ENCODE results near the gene MAST4.

Gene MAST4

GRCh38 chr5:66742896-66743247, 146.7 kb downstream of the MAST4 start:
- Histone ChIP-seq H3K9me2 (replicated peaks; ENCODE audit: insufficient read depth, low read length) (no peaks in the 10 kb centered on the region), H3K27ac (ENCODE audit: low read length) (no peak overlapping the region), H3K9me3 (replicated peaks; ENCODE audit: insufficient read depth, low read length) (no peaks in the 10 kb centered on the region), H3F3A (ENCODE audit: insufficient read depth, low read length) (no peaks in the 10 kb centered on the region), H3K9ac (ENCODE audit: low read length) (no peak overlapping the region), H3K36me3 (replicated peaks; ENCODE audit: insufficient read depth, low read length) (no peaks in the 10 kb centered on the region), H2AFZ (ENCODE audit: low read length) (no peak overlapping the region), H4K20me1 (ENCODE audit: insufficient read depth, low read length) (no peaks in the 10 kb centered on the region), H3K4me3 (ENCODE audit: low read length) (no peak overlapping the region), H3K4me2 (ENCODE audit: low read depth, low read length) (no peak overlapping the region), H3K79me2 (ENCODE audit: low read length) (no peaks in the 10 kb centered on the region), H3K27me3 (replicated peaks; ENCODE audit: insufficient read depth, low read length) (no peaks in the 10 kb centered on the region), H3K4me1 (ENCODE audit: low read length) (no peaks in the 10 kb centered on the region)
- TF ChIP-seq EZH2 (optimal IDR thresholded peaks at IDR 0.05; ENCODE audit: low read depth, low read length) (no peak), EZH2phosphoT487 (IDR thresholded peaks at IDR 0.05; ENCODE audit: low read length) (no peak), CTCF (IDR thresholded peaks at IDR 0.05; ENCODE audit: low read length) (no peak)
- no peak for DNase-seq

- H3K4me1 ChIP-seq (ENCODE audit: low read length): no peaks in the 10 kb centered on the region
- no peaks in the 10 kb centered on the region for H3K36me3 ChIP-seq (replicated peaks; ENCODE audit: insufficient read depth, low read length)
- H3F3A ChIP-seq (ENCODE audit: insufficient read depth, low read length): no peaks in the 10 kb centered on the region
- no peaks in the 10 kb centered on the region for H4K20me1 ChIP-seq (ENCODE audit: insufficient read depth, low read length)
- no peaks in the 10 kb centered on the region for H3K9me2 ChIP-seq (replicated peaks; ENCODE audit: insufficient read depth, low read length)
- H3K27ac ChIP-seq (ENCODE audit: low read length): no peak overlapping the region
- no peak overlapping the region for H2AFZ ChIP-seq (ENCODE audit: low read length)
- no peak overlapping the region for H3K4me3 ChIP-seq (ENCODE audit: low read length)
- no peaks in the 10 kb centered on the region for H3K9me3 ChIP-seq (replicated peaks; ENCODE audit: insufficient read depth, low read length)
- no peak for TF ChIP-seq EZH2 (optimal IDR thresholded peaks at IDR 0.05; ENCODE audit: low read depth, low read length)
- no peak for TF ChIP-seq EZH2phosphoT487 (IDR thresholded peaks at IDR 0.05; ENCODE audit: low read length)
- TF ChIP-seq CTCF (IDR thresholded peaks at IDR 0.05; ENCODE audit: low read length): no peak
- no peaks in the 10 kb centered on the region for H3K27me3 ChIP-seq (replicated peaks; ENCODE audit: insufficient read depth, low read length)
- no peaks in the 10 kb centered on the region for H3K79me2 ChIP-seq (ENCODE audit: low read length)
- H3K9ac ChIP-seq (ENCODE audit: low read length): no peak overlapping the region
- DNase-seq: no peak
- H3K4me2 ChIP-seq (ENCODE audit: low read depth, low read length): no peak overlapping the region
Observed at GRCh38 chr5:66743344-66743743, 147.2 kb downstream of the MAST4 start.

GRCh38 chr5:66744040-66744439, 147.8 kb downstream of the MAST4 start:
- Histone ChIP-seq H3K9me2 (replicated peaks; ENCODE audit: insufficient read depth, low read length) (no peaks in the 10 kb centered on the region), H2AFZ (ENCODE audit: low read length) (no peak overlapping the region), H3K4me2 (ENCODE audit: low read depth, low read length) (no peak overlapping the region), H3K4me3 (ENCODE audit: low read length) (no peak overlapping the region), H3K36me3 (replicated peaks; ENCODE audit: insufficient read depth, low read length) (no peaks in the 10 kb centered on the region), H3K9ac (ENCODE audit: low read length) (no peak overlapping the region), H4K20me1 (ENCODE audit: insufficient read depth, low read length) (no peaks in the 10 kb centered on the region), H3K9me3 (replicated peaks; ENCODE audit: insufficient read depth, low read length) (no peaks in the 10 kb centered on the region), H3K27me3 (replicated peaks; ENCODE audit: insufficient read depth, low read length) (no peaks in the 10 kb centered on the region), H3F3A (ENCODE audit: insufficient read depth, low read length) (no peaks in the 10 kb centered on the region), H3K4me1 (ENCODE audit: low read length) (no peaks in the 10 kb centered on the region), H3K79me2 (ENCODE audit: low read length) (no peaks in the 10 kb centered on the region), H3K27ac (ENCODE audit: low read length) (no peak overlapping the region)
- DNase-seq: no peak
- TF ChIP-seq EZH2phosphoT487 (IDR thresholded peaks at IDR 0.05; ENCODE audit: low read length): no peak
- no peak for TF ChIP-seq EZH2 (optimal IDR thresholded peaks at IDR 0.05; ENCODE audit: low read depth, low read length)
- TF ChIP-seq CTCF (IDR thresholded peaks at IDR 0.05; ENCODE audit: low read length): no peak

Data from MM.1S (cell line).